GM19240 (cell line): ENCODE data around the gene TLE2.
"Not testable (repeated sequence)": the region's sequence is repeated elsewhere in the genome, so short reads cannot be mapped to it uniquely, and the experiment has no call there.

ENCODE experiments used
- DNase-seq: peaks from one replicate; pipeline ENCODE4 v3.0.0; 2011; ENCODE audit warnings: low spot score; ENCODE audit not compliant: insufficient read length

The TLE2 gene

DNA sequence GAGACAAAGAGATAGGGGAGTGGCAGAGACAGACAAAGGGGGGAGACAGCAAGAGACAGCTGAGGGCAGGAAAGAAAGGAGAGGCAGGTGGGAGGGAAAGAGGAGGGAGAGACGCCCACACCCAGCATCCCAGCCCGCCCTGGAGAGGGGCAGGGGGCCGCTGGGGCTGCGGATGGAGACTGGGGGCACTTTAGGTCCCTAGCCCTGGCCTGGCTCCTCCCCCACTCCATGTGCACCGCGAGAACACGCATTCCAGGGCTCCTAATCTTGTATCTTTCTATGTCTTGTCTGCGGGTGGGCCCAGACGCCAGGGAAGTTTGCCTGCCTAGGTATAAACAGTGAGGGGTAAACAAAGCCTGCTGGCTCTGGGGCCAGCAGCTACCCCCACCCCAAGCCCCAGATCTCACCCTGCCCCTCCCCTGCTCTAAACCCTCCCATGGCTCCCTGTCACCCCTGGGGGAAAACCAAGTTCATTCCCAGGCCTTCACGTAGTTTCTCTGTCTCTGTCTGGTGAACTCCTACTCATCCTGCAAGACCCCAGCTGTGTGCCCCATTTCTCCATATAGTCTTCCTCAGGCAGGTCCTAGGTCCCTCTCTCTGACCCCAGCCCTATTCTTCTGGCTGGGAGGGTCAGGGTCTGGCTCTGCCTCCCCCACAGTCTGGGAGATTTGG lies 27.5 kb upstream of the TLE2 start:
- DNase-seq: no peak

DNA sequence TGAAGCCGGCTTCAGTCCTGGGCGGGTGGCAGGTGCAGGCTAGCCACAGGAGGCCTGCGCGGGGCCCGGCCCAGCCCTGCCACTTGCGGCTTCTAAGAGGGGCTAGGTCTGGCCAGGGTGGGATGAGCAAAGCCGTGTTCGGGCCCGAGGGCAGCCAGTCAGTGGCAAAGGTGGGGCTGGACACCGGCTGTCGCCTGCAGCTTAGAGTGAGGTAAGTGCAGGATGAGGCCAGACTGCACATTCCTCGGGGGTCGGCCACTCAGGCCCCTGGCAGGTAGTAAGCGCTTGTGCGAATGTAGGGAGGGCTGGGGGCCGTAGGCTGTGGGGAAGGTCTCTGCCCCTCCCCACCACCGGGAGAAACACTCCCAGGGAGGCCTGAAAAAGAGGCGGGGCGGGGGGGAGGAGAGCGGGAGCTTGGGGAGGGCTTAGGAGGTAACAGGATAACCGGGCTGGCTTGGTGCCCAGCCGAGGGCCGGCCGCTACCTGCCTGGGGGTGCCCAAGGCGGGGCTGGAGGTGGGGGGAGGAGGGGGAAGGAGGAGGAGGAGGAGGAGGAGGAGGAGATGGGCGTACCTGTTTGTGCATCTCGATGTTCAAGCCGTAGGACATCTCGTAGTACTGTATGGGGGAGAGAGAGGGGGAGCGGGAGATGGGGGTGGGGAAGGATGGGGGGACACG lies 26.8 kb upstream of the TLE2 start:
- no peak for DNase-seq

DNA sequence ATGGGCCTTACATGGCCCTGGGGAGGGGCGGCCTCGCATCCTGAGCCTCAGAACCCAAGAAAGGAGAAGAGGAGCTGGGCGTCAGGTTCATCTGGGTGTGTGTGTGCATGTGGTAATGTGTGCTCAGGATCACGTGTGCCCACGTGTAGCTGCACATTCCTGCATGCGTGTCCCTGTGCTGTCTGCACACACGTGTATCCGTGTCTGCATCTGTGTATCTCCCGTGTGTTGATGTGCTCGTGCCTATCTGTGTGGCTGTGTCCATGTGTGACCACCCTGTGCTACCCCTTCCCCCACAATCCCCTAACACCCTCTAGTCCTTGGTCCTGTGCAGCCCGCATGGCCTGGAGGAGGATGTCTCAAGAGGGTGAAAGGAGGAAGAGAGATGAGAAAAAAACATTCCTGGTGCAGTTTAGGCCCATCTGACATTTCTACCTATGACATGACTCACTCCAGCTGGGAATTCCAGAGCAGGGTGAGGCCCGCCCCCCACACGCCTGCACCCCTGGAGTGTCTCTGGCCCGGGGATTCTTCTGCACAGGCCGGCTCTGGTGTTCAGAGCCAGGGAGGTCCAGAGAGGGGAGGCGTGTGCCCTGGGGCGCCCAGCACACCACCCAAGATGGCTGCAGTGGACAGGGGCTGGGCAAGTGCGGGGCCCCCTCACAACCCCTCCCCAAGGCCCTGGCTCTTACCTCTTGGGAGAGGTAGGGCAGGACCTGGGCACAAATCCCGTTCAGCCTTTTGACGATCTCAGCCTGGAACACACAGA lies 26.1 kb upstream of the TLE2 start:
- DNase-seq: no peak

GRCh38 chr19:3054265-3054971 lies 25.3 kb upstream of the TLE2 start:
- DNase-seq: no peak

DNA sequence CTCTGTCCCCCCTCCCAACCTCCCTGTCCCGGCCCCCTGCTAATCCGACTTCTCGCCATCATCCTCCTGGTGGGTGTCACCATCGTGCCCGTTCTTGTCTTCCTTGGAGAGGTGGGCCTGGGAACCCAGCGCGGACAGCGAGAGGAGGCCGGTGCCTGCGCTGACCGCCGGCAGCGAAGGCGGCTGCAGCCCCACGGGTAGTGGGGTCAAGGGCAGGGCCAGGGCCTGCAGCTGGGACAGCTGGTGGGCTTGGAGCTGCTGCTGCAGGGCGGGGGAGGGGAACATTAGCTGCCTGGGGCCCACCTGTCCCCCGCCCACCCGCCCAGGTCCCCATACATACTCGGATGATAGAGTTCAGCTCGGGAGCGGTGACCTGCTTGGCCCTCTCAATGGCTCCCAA lies 24.7 kb upstream of the TLE2 start:
- no peak for DNase-seq

DNA sequence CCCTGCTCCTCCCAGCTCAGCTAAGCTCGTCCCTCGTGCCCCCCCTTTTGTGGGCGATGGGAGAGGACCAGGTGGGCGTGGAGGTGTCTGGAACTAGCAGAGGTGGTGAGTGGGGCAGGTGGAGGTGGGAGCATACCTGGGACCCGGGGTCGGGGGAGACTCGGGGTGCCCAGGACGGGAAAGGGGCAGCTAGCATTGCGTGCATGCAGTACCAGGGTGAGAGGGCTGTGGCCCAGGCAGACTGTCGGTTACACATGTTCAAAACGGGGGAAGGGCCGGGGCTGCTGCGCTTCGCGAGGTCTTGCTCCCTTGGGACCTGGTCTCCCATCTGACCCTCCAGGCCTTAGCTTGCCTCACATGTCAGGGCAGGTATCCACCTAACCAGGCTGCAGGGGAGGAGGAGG lies 24.1 kb upstream of the TLE2 start:
- DNase-seq: no peak

GRCh38 chr19:3050016-3050415 lies 20.9 kb upstream of the TLE2 start:
- not testable (repeated sequence) for DNase-seq

GRCh38 chr19:3049089-3049488 lies 20.0 kb upstream of the TLE2 start:
- DNase-seq: no peak

- DNase-seq: no peak
Observed at GRCh38 chr19:3048190-3048533, 19.1 kb upstream of the TLE2 start.

DNA sequence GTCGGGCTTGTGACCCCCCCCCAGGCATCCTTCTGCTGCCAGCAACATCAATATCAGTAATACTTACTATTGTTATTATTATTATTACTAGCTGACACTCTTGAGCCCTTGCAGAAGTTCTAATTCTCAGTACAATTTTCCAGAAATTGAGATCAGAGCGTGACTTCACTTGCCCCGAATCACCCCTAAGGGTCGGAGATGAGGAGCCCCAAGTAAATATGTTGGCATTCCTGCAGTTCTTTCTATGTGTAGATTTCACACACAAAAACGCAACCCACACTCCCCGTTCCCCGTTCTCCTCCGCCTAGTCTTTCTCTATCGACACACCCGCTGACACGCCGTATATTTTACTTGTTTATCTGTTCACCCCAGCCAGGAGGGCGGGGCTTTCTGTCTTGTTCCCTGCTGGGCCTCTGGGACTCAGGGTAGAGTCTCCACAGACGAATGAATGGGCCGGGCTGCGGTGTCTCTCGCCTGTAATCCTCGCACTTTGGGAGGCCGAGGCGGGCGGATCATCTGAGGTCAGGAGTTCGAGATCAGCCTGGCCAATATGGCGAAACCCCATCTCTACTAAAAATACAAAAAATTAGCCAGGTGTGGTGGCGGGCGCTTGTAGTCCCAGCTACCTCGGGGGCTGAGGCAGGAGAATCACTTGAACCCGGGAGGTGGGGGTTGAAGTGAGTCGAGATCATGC lies 18.6 kb upstream of the TLE2 start:
- no peak for DNase-seq

- DNase-seq: no peak
Observed at GRCh38 chr19:3046698-3047495, 17.8 kb upstream of the TLE2 start.

DNA sequence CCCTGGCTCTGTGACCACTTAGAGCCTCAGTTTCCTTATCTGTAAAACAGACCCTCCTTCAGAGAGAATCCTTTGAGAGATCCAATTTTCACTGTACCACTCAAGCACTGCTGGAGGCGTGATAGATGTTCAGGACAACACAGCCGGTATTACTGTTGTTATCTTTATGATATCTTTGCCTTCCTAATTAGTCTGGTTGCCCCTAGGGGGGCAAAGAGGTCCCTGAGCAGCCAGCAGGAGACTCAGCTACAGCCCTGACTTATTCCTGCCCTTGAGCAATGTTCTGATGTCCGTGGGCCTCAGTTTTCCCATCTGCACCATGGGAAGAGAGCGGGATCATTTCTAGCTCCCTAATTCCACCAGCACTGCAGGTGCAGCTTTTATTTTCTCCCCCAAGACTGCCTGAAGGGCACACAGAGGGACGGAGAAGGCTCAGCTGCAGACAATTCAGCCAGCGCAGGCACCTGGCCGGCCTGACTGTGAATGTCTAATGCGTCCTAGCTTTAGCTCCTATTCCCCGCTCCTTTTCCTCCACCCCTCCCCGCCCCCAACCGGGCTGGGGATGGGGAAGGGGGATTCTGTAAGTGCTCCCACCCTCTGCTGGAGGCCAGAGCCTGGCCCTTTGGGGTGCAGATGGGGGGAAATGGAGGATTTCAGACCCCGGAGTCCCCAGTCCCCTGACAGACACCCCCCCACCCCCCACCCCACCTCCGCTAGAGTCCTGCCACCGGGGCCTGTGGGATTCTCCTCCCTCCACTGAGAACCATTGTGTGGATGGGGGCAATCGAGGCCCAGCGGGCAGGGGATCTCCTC lies 17.0 kb upstream of the TLE2 start:
- no peak for DNase-seq

DNA sequence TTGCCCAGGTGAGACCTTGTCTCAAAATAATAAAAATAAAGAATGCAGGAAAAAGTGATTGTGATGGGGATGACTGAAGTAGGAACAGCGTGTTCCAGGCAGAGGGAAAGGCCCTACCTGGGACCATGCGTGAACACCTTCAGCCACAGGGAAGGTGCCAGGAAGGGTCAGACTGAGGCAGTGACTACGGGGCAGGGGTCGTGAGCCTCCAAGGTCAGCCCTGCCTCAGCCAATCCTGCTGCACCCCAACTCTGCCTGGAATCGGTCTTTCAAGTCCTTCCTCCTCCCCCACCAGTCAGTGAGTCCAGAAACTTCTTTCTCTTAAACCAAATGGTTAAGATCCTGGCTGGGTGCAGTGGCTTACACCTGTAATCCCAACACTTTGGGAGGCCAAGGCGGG lies 16.1 kb upstream of the TLE2 start:
- no peak for DNase-seq

GRCh38 chr19:3042621-3043267 lies 13.7 kb upstream of the TLE2 start:
- no peak for DNase-seq

GRCh38 chr19:3041761-3042620 lies 12.9 kb upstream of the TLE2 start:
- DNase-seq: no peak

DNA sequence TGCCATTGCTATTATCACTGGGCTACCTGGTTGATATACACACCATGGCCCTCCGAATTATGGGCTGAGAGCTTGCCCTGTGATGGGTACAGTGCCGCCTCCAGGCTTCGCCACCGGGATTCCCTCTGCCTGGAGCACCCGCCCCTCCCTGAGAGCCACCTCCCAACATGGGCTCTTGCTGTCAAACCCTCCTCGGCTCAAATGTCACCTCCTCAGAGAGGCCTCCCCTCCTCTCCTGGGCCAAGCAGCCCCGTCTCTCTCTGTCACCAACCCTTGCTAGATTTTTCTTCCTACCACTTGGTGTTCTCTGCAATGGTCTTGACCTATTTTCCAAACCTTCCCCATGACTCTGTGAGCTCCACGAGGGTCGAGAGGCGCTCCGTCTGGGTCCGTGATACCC lies 12.2 kb upstream of the TLE2 start:
- no peak for DNase-seq

DNA sequence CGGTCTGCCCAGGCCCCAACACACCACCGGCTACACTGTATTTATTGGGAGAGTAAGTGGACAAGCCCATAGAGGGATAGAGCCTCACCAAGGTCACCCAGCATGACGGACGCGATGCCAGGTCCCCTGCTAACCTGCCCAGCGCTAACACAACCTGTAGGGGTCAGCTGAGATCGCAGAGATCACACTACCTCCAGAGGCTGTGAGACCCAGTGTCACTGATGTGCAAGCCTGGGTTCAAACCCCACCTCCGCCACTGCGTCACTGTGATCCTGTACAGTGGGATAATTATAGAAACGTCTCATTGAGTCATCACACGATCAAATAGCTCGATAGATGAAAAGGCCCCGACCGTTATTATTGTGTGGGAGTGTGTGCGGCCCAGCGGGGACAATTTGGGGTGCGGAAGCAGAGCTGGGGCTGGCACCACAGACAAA lies 10.6 kb upstream of the TLE2 start:
- DNase-seq: no peak

DNA sequence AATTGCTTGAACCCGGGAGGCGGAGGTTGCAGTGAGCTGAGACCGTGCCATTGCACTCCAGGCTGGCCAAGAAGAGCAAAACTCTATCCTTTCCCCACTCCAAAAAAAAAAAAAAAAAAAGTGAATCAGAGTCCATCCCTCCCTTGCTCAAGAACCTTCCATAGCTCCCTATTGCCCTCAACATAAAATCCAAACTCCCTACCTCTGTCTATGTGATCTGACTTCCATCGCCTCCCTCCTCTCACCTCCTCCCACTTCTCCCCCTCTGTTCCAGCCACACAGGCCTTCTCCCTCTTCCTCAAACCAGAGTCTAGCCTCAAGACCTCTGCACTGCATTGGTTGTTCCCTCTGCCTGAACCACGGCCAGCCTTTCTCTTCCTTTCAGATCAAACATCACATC lies 10.0 kb upstream of the TLE2 start:
- no peak for DNase-seq
